ENCODE results near the gene CCDC74B.
"Not testable (repeated sequence)": the region's sequence is repeated elsewhere in the genome, so short reads cannot be mapped to it uniquely, and the experiment has no call there.

CCDC74B gene

DNA sequence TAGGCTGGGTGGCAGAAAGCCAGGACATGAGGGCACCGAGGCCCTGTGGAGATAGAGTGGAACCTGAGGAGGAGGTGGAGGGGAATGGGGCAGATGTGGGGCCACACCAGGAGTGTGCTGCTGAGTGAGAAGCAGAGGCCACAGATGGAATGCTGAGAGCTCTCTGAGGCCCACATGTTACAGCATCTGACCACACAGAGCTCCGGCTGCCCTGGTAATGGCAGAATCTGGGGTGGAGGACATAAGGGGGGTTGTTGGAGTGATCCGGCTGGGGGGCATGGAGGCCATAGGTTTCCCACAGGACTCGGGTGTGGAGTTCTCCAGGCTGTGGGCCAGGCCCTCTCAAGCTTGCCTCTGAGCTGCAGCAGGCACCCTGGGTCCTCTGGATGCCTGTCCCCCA lies 41.0 kb upstream of the CCDC74B start:
- no peak for DNase-seq (ENCODE audit: extremely low read depth, insufficient read length)
- no peak overlapping the region for H3K4me3 ChIP-seq (replicated peaks; ENCODE audit: low read depth, low read length)
- TF ChIP-seq, protein P1, sequence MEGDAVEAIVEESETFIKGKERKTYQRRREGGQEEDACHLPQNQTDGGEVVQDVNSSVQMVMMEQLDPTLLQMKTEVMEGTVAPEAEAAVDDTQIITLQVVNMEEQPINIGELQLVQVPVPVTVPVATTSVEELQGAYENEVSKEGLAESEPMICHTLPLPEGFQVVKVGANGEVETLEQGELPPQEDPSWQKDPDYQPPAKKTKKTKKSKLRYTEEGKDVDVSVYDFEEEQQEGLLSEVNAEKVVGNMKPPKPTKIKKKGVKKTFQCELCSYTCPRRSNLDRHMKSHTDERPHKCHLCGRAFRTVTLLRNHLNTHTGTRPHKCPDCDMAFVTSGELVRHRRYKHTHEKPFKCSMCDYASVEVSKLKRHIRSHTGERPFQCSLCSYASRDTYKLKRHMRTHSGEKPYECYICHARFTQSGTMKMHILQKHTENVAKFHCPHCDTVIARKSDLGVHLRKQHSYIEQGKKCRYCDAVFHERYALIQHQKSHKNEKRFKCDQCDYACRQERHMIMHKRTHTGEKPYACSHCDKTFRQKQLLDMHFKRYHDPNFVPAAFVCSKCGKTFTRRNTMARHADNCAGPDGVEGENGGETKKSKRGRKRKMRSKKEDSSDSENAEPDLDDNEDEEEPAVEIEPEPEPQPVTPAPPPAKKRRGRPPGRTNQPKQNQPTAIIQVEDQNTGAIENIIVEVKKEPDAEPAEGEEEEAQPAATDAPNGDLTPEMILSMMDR (IDR thresholded peaks at IDR 0.05; ENCODE audit: insufficient read depth, low read length, poor library complexity, severe bottlenecking) = no peak
- H3K36me3 ChIP-seq (ENCODE audit: control insufficient read depth, insufficient read depth, low read length) = peaks cover 4% of the 10 kb centered on the region
- no peaks in the 10 kb centered on the region for H3K27me3 ChIP-seq (replicated peaks; ENCODE audit: control insufficient read depth, insufficient read depth, low read length)

DNA sequence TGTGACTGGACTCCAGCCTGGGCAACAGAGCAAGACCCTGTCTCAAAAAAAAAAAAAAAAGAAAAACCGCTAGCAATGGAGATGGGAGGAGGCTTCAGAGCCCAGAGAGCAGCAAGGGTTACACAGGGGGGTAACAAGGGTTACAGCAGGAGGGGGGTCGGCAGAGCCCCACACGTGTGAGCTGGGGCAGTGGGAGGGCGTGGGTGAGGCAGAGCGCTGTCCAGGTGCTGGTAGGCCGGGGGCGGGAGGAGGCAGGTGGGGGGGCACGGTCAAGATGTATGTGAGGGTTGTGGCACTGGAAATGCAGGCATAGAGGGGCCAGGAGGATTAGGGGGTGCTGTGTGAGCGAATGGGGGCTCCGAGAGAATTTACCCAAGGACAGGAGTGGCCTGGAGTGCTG lies 40.5 kb upstream of the CCDC74B start:
- DNase-seq (ENCODE audit: extremely low read depth, insufficient read length) = no peak
- TF ChIP-seq, protein P1 (IDR thresholded peaks at IDR 0.05; ENCODE audit: insufficient read depth, low read length, poor library complexity, severe bottlenecking) = no peak
- Histone ChIP-seq H3K27me3 (replicated peaks; ENCODE audit: control insufficient read depth, insufficient read depth, low read length) (no peaks in the 10 kb centered on the region), H3K36me3 (ENCODE audit: control insufficient read depth, insufficient read depth, low read length) (peaks cover 4% of the 10 kb centered on the region), H3K4me3 (replicated peaks; ENCODE audit: low read depth, low read length) (no peak overlapping the region)

DNA sequence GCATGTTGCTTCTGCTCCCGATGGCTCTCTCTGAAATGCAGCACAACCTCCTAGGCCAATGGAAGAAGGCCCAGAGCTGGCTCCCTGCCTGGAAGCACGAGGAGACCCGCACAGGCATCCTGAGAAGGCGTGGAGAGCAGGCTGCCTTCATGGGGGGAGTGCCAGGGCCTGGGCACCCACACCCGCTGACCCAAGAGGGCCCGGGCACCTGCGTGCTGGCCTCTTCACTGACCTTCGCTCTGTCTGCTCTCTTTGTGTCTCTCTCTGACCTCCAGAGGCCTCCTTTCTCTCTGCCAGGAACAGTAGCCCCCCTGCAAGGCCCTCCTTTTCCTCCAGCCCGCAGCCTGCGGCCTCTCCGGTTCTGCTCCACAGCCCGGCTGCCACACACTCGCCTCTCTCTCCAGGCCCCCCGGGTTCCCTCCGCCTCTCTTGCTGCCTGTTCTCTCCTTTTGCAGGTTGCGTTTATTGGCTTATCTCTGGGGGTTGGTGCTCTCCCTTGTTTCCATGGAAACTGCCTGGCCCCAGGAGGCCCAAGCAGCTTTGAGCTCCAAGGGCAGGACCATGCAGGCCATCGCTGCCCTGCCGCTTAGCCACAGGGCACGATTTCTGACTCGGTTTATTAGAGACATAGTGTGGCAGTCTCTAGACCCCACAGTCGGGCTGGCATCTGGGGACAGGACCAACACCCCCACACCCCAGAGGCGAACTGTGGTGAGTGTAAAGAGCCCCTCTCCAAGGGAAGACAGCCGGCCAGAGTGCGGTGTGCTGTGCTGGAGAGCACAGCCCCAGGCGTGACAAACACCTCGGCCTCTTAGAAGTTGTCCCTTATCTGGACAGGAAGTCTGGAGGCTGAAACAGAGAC lies 38.8 kb upstream of the CCDC74B start:
- H3K27me3 ChIP-seq (replicated peaks; ENCODE audit: control insufficient read depth, insufficient read depth, low read length) = no peaks in the 10 kb centered on the region
- TF ChIP-seq, protein P1 (IDR thresholded peaks at IDR 0.05; ENCODE audit: insufficient read depth, low read length, poor library complexity, severe bottlenecking) = no peak
- peak overlapping the region; percentile 73 for H3K4me3 ChIP-seq (replicated peaks; ENCODE audit: low read depth, low read length)
- DNase-seq (ENCODE audit: extremely low read depth, insufficient read length) = no peak
- H3K36me3 ChIP-seq (ENCODE audit: control insufficient read depth, insufficient read depth, low read length) = peaks cover 4% of the 10 kb centered on the region

DNA sequence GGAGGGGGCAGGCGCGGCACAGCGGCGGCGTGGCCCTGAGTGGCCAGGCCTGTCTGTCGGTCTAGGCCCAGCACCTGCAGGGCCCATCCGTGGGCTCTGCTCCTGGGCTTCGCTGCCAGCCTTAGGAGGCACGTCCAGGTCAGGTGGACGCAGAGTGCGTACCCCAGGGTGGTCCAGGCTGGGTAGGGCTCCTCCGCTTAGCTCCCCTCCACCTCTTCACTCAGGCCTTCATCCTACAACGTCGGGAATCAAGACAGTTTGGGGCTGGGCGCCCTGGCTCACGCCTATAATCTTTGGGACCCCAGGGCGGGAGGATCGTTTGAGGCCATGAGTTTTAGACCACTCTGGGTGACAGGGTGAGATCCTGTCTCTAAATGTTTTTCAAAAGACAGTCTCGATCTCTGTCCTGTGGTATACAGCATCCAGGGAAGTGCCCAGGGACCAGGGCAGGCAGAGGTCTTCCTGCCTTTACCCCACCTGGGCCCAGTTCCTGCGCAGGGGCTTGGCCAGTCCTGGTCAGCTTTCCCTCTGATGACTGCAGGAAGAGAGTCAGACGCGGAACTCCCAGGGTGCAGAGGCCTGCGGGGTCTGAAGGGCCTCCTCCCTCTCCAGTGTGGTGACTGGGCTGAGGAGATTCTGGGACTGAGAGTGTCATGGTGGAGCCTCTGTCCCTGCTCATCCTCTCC lies 38.1 kb upstream of the CCDC74B start:
- not testable (repeated sequence) for H3K36me3 ChIP-seq (ENCODE audit: control insufficient read depth, insufficient read depth, low read length); H3K27me3 ChIP-seq (replicated peaks; ENCODE audit: control insufficient read depth, insufficient read depth, low read length); DNase-seq (ENCODE audit: extremely low read depth, insufficient read length)
- peak overlapping the region; percentile 73 for H3K4me3 ChIP-seq (replicated peaks; ENCODE audit: low read depth, low read length)

DNA sequence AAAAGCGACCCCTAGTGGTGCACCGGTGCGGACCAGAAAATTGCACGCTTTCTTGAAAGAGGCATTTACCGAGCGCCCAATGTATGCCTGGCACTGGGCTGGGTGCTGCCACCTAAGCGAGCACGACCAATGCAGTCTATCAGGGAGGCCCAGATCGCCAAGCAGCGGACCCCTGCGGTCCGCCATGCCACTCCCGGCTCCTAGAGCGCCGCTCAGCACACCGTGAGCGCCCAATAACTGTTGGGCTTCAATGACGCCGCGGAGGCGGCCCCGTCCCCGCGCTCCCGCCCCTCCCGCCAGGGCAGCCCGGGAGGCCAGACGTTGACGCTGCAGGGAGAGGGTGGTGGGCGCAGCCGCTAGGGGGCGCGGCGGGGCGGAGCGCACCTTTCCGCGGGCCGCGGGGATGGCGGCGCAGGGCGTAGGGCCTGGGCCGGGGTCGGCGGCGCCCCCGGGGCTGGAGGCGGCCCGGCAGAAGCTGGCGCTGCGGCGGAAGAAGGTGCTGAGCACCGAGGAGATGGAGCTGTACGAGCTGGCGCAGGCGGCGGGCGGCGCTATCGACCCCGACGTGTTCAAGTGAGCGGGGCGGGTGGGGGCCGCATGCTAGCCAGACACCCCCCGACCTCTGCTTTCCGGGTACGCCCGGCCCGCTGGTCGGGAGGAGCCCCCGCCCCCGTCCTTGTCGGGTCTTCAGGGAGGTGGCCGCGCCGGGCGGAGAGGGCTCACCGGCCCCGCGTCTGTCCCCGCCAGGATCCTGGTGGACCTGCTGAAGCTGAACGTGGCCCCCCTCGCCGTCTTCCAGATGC lies 37.2 kb upstream of the CCDC74B start, which contains the start of gene MZT2B:
Gene MZT2B, plus strand, starts transcription at position 383 of the 803 bp plus-strand sequence. Its CDS starts 21 bp downstream, at position 404.
- peak; percentile 93 for DNase-seq (ENCODE audit: extremely low read depth, insufficient read length)
- TF ChIP-seq, protein P1 (IDR thresholded peaks at IDR 0.05; ENCODE audit: insufficient read depth, low read length, poor library complexity, severe bottlenecking) = peak; percentile 23
- not testable (repeated sequence) for H3K27me3 ChIP-seq (replicated peaks; ENCODE audit: control insufficient read depth, insufficient read depth, low read length); H3K36me3 ChIP-seq (ENCODE audit: control insufficient read depth, insufficient read depth, low read length)
- H3K4me3 ChIP-seq (replicated peaks; ENCODE audit: low read depth, low read length) = peak within 1 kb of the TSS; percentile 94
